HEK293 (cell line): Measurements from ENCODE around the gene SLC25A6.

Experiments
- EGR2 ChIP-seq: fragments of 450-650 bp; formaldehyde crosslinking; IDR thresholded peaks from 2 replicates; pipeline ENCODE4 v1.5.1; 2016; ENCODE audit warnings: low read depth, missing biosample characterization, missing genetic modification characterization
- GLIS2 ChIP-seq: fragments of 450-650 bp; formaldehyde crosslinking; IDR thresholded peaks from 2 replicates; pipeline ENCODE4 v1.5.1; 2016; ENCODE audit warnings: missing biosample characterization, missing genetic modification characterization
- HOXC10 ChIP-seq: sonication (generic); formaldehyde crosslinking; IDR thresholded peaks from 2 replicates; pipeline ENCODE4 v1.8.1; 2023; ENCODE audit warnings: mild to moderate bottlenecking, missing genetic modification reagents
- KLF8 ChIP-seq: fragments of 450-650 bp; formaldehyde crosslinking; IDR thresholded peaks from 2 replicates; pipeline ENCODE4 v1.5.1; 2016; ENCODE audit warnings: missing biosample characterization, missing genetic modification characterization
- OVOL3 ChIP-seq: fragments of 450-650 bp; formaldehyde crosslinking; IDR thresholded peaks from 2 replicates; pipeline ENCODE4 v1.5.1; 2016; ENCODE audit warnings: missing biosample characterization, missing genetic modification characterization
- RBAK ChIP-seq: fragments of 450-650 bp; formaldehyde crosslinking; IDR thresholded peaks from 2 replicates; pipeline ENCODE4 v1.5.1; 2016; ENCODE audit warnings: missing biosample characterization, missing genetic modification characterization
- SP2 ChIP-seq: fragments of 450-650 bp; formaldehyde crosslinking; IDR thresholded peaks from 2 replicates; pipeline ENCODE4 v1.5.1; 2016; ENCODE audit warnings: missing biosample characterization, missing genetic modification characterization
- YY1 ChIP-seq: fragments of 450-650 bp; formaldehyde crosslinking; IDR thresholded peaks from 2 replicates; pipeline ENCODE4 v1.5.1; 2018; ENCODE audit warnings: missing biosample characterization, missing genetic modification characterization
- ZBTB1 ChIP-seq: fragments of 450-650 bp; formaldehyde crosslinking; IDR thresholded peaks from 2 replicates; pipeline ENCODE4 v1.5.1; 2016; ENCODE audit warnings: missing biosample characterization, missing genetic modification characterization
- ZBTB17 ChIP-seq: fragments of 450-650 bp; formaldehyde crosslinking; IDR thresholded peaks from 2 replicates; pipeline ENCODE4 v1.5.1; 2016; ENCODE audit warnings: missing biosample characterization, missing genetic modification characterization
- ZFHX2 ChIP-seq: fragments of 450-650 bp; formaldehyde crosslinking; conservative IDR thresholded peaks from 2 replicates; pipeline ENCODE4 v1.5.1; 2016; ENCODE audit warnings: missing biosample characterization, missing genetic modification characterization
- ZFP37 ChIP-seq: fragments of 450-650 bp; formaldehyde crosslinking; IDR thresholded peaks from 2 replicates; pipeline ENCODE4 v1.5.1; 2016; ENCODE audit warnings: missing biosample characterization, missing genetic modification characterization
- ZNF121 ChIP-seq: fragments of 450-650 bp; formaldehyde crosslinking; IDR thresholded peaks from 2 replicates; pipeline ENCODE4 v1.5.1; 2016; ENCODE audit warnings: missing biosample characterization, missing genetic modification characterization
- ZNF138 ChIP-seq: fragments of 450-650 bp; formaldehyde crosslinking; IDR thresholded peaks from 2 replicates; pipeline ENCODE4 v1.5.1; 2016; ENCODE audit warnings: missing biosample characterization, missing genetic modification characterization, borderline replicate concordance
- ZNF146 ChIP-seq: fragments of 450-650 bp; formaldehyde crosslinking; IDR thresholded peaks from 2 replicates; pipeline ENCODE4 v1.5.1; 2016; ENCODE audit warnings: missing biosample characterization, missing genetic modification characterization
- ZNF184 ChIP-seq: fragments of 450-650 bp; IDR thresholded peaks from 2 replicates; pipeline ENCODE4 v1.5.1; 2018; ENCODE audit warnings: missing biosample characterization, mild to moderate bottlenecking, missing genetic modification characterization
- ZNF19 ChIP-seq: fragments of 450-650 bp; formaldehyde crosslinking; IDR thresholded peaks from 2 replicates; pipeline ENCODE4; 2016; ENCODE audit warnings: missing biosample characterization, missing genetic modification characterization, low read depth
- ZNF324 ChIP-seq: fragments of 450-650 bp; formaldehyde crosslinking; IDR thresholded peaks from 2 replicates; pipeline ENCODE4 v1.5.1; 2016; ENCODE audit warnings: missing biosample characterization, missing genetic modification characterization
- ZNF335 ChIP-seq: fragments of 450-650 bp; formaldehyde crosslinking; conservative IDR thresholded peaks from 2 replicates; pipeline ENCODE4 v1.5.1; 2016; ENCODE audit warnings: missing biosample characterization, missing genetic modification characterization
- ZNF404 ChIP-seq: fragments of 450-650 bp; formaldehyde crosslinking; IDR thresholded peaks from 2 replicates; pipeline ENCODE4 v1.5.1; 2017; ENCODE audit warnings: missing biosample characterization, missing genetic modification characterization
- ZNF423 ChIP-seq: fragments of 450-650 bp; formaldehyde crosslinking; IDR thresholded peaks from 2 replicates; pipeline ENCODE4 v1.5.1; 2016; ENCODE audit warnings: missing biosample characterization, missing genetic modification characterization
- ZNF501 ChIP-seq: fragments of 450-650 bp; formaldehyde crosslinking; IDR thresholded peaks from 2 replicates; pipeline ENCODE4 v1.5.1; 2016; ENCODE audit warnings: missing biosample characterization, missing genetic modification characterization
- ZNF548 ChIP-seq: fragments of 450-650 bp; formaldehyde crosslinking; IDR thresholded peaks from 2 replicates; pipeline ENCODE4 v1.5.1; 2016; ENCODE audit warnings: missing biosample characterization, missing genetic modification characterization
- ZNF580 ChIP-seq: fragments of 450-650 bp; formaldehyde crosslinking; IDR thresholded peaks from 2 replicates; pipeline ENCODE4 v1.5.1; 2016; ENCODE audit warnings: missing biosample characterization, missing genetic modification characterization
- ZNF600 ChIP-seq: fragments of 450-650 bp; formaldehyde crosslinking; IDR thresholded peaks from 2 replicates; pipeline ENCODE4 v1.5.1; 2016; ENCODE audit warnings: missing biosample characterization, missing genetic modification characterization
- ZNF629 ChIP-seq: fragments of 450-650 bp; formaldehyde crosslinking; IDR thresholded peaks from 2 replicates; pipeline ENCODE4 v1.5.1; 2017; ENCODE audit warnings: missing biosample characterization, missing genetic modification characterization
- ZNF677 ChIP-seq: fragments of 450-650 bp; IDR thresholded peaks from 2 replicates; pipeline ENCODE4 v1.5.0; 2018; ENCODE audit warnings: missing biosample characterization, mild to moderate bottlenecking, missing genetic modification characterization, moderate library complexity
- ZXDB ChIP-seq: fragments of 450-650 bp; formaldehyde crosslinking; IDR thresholded peaks from 2 replicates; pipeline ENCODE4 v1.5.1; 2016; ENCODE audit warnings: missing biosample characterization, missing genetic modification characterization
- TF ChIP-seq, protein P1 (sequence below): fragments of 450-650 bp; formaldehyde crosslinking; IDR thresholded peaks from 2 replicates; pipeline ENCODE4 v1.5.1; 2016; ENCODE audit warnings: missing biosample characterization, missing genetic modification characterization
- TF ChIP-seq, protein P2 (sequence below): fragments of 450-650 bp; formaldehyde crosslinking; IDR thresholded peaks from 2 replicates; pipeline ENCODE4 v1.5.1; 2016; ENCODE audit warnings: missing biosample characterization, missing genetic modification characterization
- TF ChIP-seq, protein P3 (sequence below): fragments of 450-650 bp; formaldehyde crosslinking; IDR thresholded peaks from 2 replicates; pipeline ENCODE4 v1.5.1; 2017; ENCODE audit warnings: missing biosample characterization, missing genetic modification characterization
- TF ChIP-seq, protein P4 (sequence below): fragments of 450-650 bp; formaldehyde crosslinking; IDR thresholded peaks from 2 replicates; pipeline ENCODE4 v1.5.1; 2017; ENCODE audit warnings: missing biosample characterization, missing genetic modification characterization

The SLC25A6 gene

GRCh38 chrX:1391707-1392375 is at the start of gene SLC25A6 (continued):
- peak; percentile 20 for TF ChIP-seq ZBTB17 (tag by site-specific recombination)
- TF ChIP-seq OVOL3 (tag by site-specific recombination) = peak; percentile 27; the same call in 1 of the 2 replicates
- no peak; the same call in none of the 2 replicates for TF ChIP-seq HOXC10
- peak; percentile 46; the same call in 1 of the 2 replicates for TF ChIP-seq ZNF423 (tag by site-specific recombination)
- TF ChIP-seq, protein P1, sequence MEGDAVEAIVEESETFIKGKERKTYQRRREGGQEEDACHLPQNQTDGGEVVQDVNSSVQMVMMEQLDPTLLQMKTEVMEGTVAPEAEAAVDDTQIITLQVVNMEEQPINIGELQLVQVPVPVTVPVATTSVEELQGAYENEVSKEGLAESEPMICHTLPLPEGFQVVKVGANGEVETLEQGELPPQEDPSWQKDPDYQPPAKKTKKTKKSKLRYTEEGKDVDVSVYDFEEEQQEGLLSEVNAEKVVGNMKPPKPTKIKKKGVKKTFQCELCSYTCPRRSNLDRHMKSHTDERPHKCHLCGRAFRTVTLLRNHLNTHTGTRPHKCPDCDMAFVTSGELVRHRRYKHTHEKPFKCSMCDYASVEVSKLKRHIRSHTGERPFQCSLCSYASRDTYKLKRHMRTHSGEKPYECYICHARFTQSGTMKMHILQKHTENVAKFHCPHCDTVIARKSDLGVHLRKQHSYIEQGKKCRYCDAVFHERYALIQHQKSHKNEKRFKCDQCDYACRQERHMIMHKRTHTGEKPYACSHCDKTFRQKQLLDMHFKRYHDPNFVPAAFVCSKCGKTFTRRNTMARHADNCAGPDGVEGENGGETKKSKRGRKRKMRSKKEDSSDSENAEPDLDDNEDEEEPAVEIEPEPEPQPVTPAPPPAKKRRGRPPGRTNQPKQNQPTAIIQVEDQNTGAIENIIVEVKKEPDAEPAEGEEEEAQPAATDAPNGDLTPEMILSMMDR = peak; percentile 56; the same call in 1 of the 2 replicates
- TF ChIP-seq ZNF184 (tag by site-specific recombination) = no peak
- no peak for TF ChIP-seq GLIS2 (tag by site-specific recombination)
- TF ChIP-seq ZNF324 (tag by site-specific recombination) = peak; percentile 69
- no peak for TF ChIP-seq ZNF501 (tag by site-specific recombination)
- peak; percentile 50; the same call in 1 of the 2 replicates for TF ChIP-seq ZFP37 (tag by site-specific recombination)
- peak; percentile 89 for TF ChIP-seq SP2 (tag by site-specific recombination)
- TF ChIP-seq, protein P2, sequence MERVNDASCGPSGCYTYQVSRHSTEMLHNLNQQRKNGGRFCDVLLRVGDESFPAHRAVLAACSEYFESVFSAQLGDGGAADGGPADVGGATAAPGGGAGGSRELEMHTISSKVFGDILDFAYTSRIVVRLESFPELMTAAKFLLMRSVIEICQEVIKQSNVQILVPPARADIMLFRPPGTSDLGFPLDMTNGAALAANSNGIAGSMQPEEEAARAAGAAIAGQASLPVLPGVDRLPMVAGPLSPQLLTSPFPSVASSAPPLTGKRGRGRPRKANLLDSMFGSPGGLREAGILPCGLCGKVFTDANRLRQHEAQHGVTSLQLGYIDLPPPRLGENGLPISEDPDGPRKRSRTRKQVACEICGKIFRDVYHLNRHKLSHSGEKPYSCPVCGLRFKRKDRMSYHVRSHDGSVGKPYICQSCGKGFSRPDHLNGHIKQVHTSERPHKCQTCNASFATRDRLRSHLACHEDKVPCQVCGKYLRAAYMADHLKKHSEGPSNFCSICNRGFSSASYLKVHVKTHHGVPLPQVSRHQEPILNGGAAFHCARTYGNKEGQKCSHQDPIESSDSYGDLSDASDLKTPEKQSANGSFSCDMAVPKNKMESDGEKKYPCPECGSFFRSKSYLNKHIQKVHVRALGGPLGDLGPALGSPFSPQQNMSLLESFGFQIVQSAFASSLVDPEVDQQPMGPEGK (tag by site-specific recombination) = no peak; the same call in none of the 2 replicates
- TF ChIP-seq ZNF121 (tag by site-specific recombination) = peak; percentile 17; the same call in 1 of the 2 replicates
- peak; percentile 92 for TF ChIP-seq ZFHX2
- peak; percentile 25; the same call in 1 of the 2 replicates for TF ChIP-seq KLF8 (tag by site-specific recombination)
- no peak for TF ChIP-seq ZNF548 (tag by site-specific recombination)
- no peak for TF ChIP-seq ZBTB1
- TF ChIP-seq, protein P3, sequence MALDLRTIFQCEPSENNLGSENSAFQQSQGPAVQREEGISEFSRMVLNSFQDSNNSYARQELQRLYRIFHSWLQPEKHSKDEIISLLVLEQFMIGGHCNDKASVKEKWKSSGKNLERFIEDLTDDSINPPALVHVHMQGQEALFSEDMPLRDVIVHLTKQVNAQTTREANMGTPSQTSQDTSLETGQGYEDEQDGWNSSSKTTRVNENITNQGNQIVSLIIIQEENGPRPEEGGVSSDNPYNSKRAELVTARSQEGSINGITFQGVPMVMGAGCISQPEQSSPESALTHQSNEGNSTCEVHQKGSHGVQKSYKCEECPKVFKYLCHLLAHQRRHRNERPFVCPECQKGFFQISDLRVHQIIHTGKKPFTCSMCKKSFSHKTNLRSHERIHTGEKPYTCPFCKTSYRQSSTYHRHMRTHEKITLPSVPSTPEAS (tag by site-specific recombination) = no peak
- peak; percentile 30; the same call in 1 of the 2 replicates for TF ChIP-seq ZNF629 (tag by site-specific recombination)
- TF ChIP-seq ZXDB (tag by site-specific recombination) = peak; percentile 65
- TF ChIP-seq ZNF19 (tag by site-specific recombination) = no peak
- 0 out of 2 replicates have a peak, but pooled peaks have one; percentile 27 for TF ChIP-seq ZNF146 (tag by site-specific recombination)
- peak; percentile 51 for TF ChIP-seq ZNF600 (tag by site-specific recombination)
- TF ChIP-seq ZNF580 (tag by site-specific recombination) = peak; percentile 54; the same call in 1 of the 2 replicates
- no peak for TF ChIP-seq RBAK (tag by site-specific recombination)
- TF ChIP-seq ZNF404 (tag by site-specific recombination) = no peak
- peak; percentile 73; the same call in 1 of the 2 replicates for TF ChIP-seq YY1 (tag by site-specific recombination)
- TF ChIP-seq ZNF335 (tag by site-specific recombination) = peak; percentile 82
- TF ChIP-seq ZNF677 (tag by site-specific recombination) = no peak
- TF ChIP-seq, protein P4, sequence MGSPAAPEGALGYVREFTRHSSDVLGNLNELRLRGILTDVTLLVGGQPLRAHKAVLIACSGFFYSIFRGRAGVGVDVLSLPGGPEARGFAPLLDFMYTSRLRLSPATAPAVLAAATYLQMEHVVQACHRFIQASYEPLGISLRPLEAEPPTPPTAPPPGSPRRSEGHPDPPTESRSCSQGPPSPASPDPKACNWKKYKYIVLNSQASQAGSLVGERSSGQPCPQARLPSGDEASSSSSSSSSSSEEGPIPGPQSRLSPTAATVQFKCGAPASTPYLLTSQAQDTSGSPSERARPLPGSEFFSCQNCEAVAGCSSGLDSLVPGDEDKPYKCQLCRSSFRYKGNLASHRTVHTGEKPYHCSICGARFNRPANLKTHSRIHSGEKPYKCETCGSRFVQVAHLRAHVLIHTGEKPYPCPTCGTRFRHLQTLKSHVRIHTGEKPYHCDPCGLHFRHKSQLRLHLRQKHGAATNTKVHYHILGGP = no peak
- no peak for TF ChIP-seq ZNF138 (tag by site-specific recombination)
- no peak for TF ChIP-seq EGR2
